Peyer's patch (tissue), 4 donors: ENCODE data around the gene CLN6. TPM values are rescaled to one million over a fixed set of nuclear protein-coding genes. Genes with fewer than 3 reads are reported as not detected.
"Not testable (repeated sequence)": the region's sequence is repeated elsewhere in the genome, so short reads cannot be mapped to it uniquely, and the experiment has no call there.

Experiments used
- DNase-seq, 3 donors: peaks; one replicate each; pipeline ENCODE4 v3.0.0-alpha.2; 2017 to 2019
- H3K27ac ChIP-seq, 4 donors: fragments of 200-600 bp; sonication (generic); one replicate each; pipeline ENCODE4 v1.5.1; 2016 to 2019
- H3K27me3 ChIP-seq, 2 donors: fragments of 200-600 bp; sonication (generic); one replicate each; pipeline ENCODE4 v1.5.1; 2019
- H3K36me3 ChIP-seq, 3 donors: fragments of 200-600 bp; sonication (generic); one replicate each; pipeline ENCODE4 v1.5.1; 2016 to 2019
- H3K4me1 ChIP-seq, 4 donors: fragments of 200-600 bp; sonication (generic); one replicate each; pipeline ENCODE4 v1.5.1; 2016 to 2019
- H3K4me3 ChIP-seq, 4 donors: fragments of 200-600 bp; sonication (generic); 1 replicate in 3 of 4; 2 replicates in 1 of 4; pipeline ENCODE4 v1.5.1; 2016 to 2019; ENCODE audit warnings: mild to moderate bottlenecking in 1 of 4
- H3K9me3 ChIP-seq, 4 donors: fragments of 200-600 bp; sonication (generic); one replicate each; pipeline ENCODE4 v1.5.1; 2016 to 2019; ENCODE audit warnings: mild to moderate bottlenecking in 1 of 4
- CTCF ChIP-seq, 6 experiments: fragments of 450-650 bp in 4 of 6; fragments of 200-600 bp in 2 of 6; sonication (generic) in 1 of 6; IDR thresholded peaks; one replicate each; pipeline ENCODE4 v1.5.1; 2017 to 2019; ENCODE audit warnings: antibody characterized with exemption in 6 of 6, mild to moderate bottlenecking in 3 of 6, moderate library complexity in 1 of 6
- POLR2A ChIP-seq, 2 donors: fragments of 450-650 bp; IDR thresholded peaks; one replicate each; pipeline ENCODE4 v1.5.1; 2017; ENCODE audit warnings: antibody characterized with exemption in 2 of 2, mild to moderate bottlenecking in 2 of 2, moderate library complexity in 2 of 2
- total RNA-seq, 4 donors: library from RNA; depleted of rRNA; stranded (reverse); fragments of >200 nt; gene quantifications; one replicate each; pipeline ENCODE4 v1.1.0, GENCODE V29; 2016

CLN6 gene
- total RNA-seq, 4 donors from 2014 or later = 19.0 to 38.0 (median 23.0) TPM

GRCh38 chr15:68235022-68235421 is 5.5 kb upstream of the CLN6 start:
- Histone ChIP-seq H3K4me1 (peaks cover 0 to 26% (median 2%) of the 10 kb centered on the region in 4 donors), H3K27ac (no peak overlapping the region), H3K27me3 (no peaks in the 10 kb centered on the region), H3K36me3 (no peaks in the 10 kb centered on the region), H3K9me3 (no peaks in the 10 kb centered on the region), H3K4me3 (no peak overlapping the region)
- no peak for TF ChIP-seq CTCF (IDR thresholded peaks at IDR 0.05)
- no peak for TF ChIP-seq POLR2A (IDR thresholded peaks at IDR 0.05)
- DNase-seq = no peak

- H3K27me3 ChIP-seq, H3K27ac ChIP-seq, H3K9me3 ChIP-seq, H3K36me3 ChIP-seq, H3K4me3 ChIP-seq, DNase-seq: not testable (repeated sequence)
- H3K4me1 ChIP-seq = peaks cover 0 to 28% (median 3%) of the 10 kb centered on the region in 4 donors
Measured at GRCh38 chr15:68234520-68234919, 5.0 kb upstream of the CLN6 start.

GRCh38 chr15:68234060-68234459 is 4.5 kb upstream of the CLN6 start:
- no peak for DNase-seq
- H3K36me3 ChIP-seq = no peaks in the 10 kb centered on the region
- H3K27ac ChIP-seq = no peak overlapping the region
- H3K9me3 ChIP-seq = no peaks in the 10 kb centered on the region
- H3K4me1 ChIP-seq = peaks cover 0 to 28% (median 3%) of the 10 kb centered on the region in 4 donors
- no peaks in the 10 kb centered on the region for H3K27me3 ChIP-seq
- H3K4me3 ChIP-seq = no peak overlapping the region
- no peak for TF ChIP-seq POLR2A (IDR thresholded peaks at IDR 0.05)
- TF ChIP-seq CTCF (IDR thresholded peaks at IDR 0.05) = no peak

GRCh38 chr15:68232937-68233336 is 3.4 kb upstream of the CLN6 start:
- DNase-seq = no peak
- Histone ChIP-seq H3K4me1 (peaks cover 0 to 35% (median 9%) of the 10 kb centered on the region in 4 donors), H3K27me3 (no peaks in the 10 kb centered on the region), H3K9me3 (no peaks in the 10 kb centered on the region), H3K27ac (peak overlapping the region in 1 of 4 donors; percentile 35), H3K4me3 (no peak overlapping the region), H3K36me3 (no peaks in the 10 kb centered on the region)
- no peak for TF ChIP-seq CTCF (IDR thresholded peaks at IDR 0.05)
- TF ChIP-seq POLR2A (IDR thresholded peaks at IDR 0.05) = no peak

- no peaks in the 10 kb centered on the region for H3K9me3 ChIP-seq
- no peaks in the 10 kb centered on the region for H3K36me3 ChIP-seq
- H3K4me3 ChIP-seq = no peak overlapping the region
- H3K4me1 ChIP-seq = peaks cover 0 to 40% (median 9%) of the 10 kb centered on the region in 4 donors
- H3K27me3 ChIP-seq = no peaks in the 10 kb centered on the region
- H3K27ac ChIP-seq = peak overlapping the region in 1 of 4 donors; percentile 35
- DNase-seq = peak in 1 of 3 donors; percentile 67
- TF ChIP-seq POLR2A (IDR thresholded peaks at IDR 0.05) (no peak), CTCF (IDR thresholded peaks at IDR 0.05) (no peak)
Measured at GRCh38 chr15:68232449-68232848, 2.9 kb upstream of the CLN6 start.

GRCh38 chr15:68231102-68231818 is 1.7 kb upstream of the CLN6 start:
- Histone ChIP-seq H3K4me1 (peaks cover 0 to 41% (median 9%) of the 10 kb centered on the region in 4 donors), H3K36me3 (no peaks in the 10 kb centered on the region), H3K27me3 (no peaks in the 10 kb centered on the region), H3K27ac (no peak overlapping the region), H3K4me3 (no peak overlapping the region), H3K9me3 (no peaks in the 10 kb centered on the region)
- TF ChIP-seq POLR2A (IDR thresholded peaks at IDR 0.05) (no peak), CTCF (IDR thresholded peaks at IDR 0.05) (no peak)
- DNase-seq = no peak
